Activated CD8-positive, alpha-beta memory T cell treated with anti-CD3 and anti-CD28 coated beads, Interleukin-2, amount 10 ng/mL, durations not matched to agents 7 days and 5 days (primary cell): Measurements from ENCODE around the gene OOSP4A. TPM values are rescaled to one million over a fixed set of nuclear protein-coding genes. Genes with fewer than 3 reads are reported as not detected.
A peak's percentile ranks its signal among the peaks of the same experiment; 100 is the strongest.

Source experiments
- ATAC-seq: fragments of 150-1000 bp; cut with Tn5 transposase; one replicate; pipeline ENCODE4 v1.10.0; 2021; ENCODE audit warnings: moderate library complexity
- CTCF ChIA-PET: fragments of 350-600 bp; sonication (Branson Sonifier 250); formaldehyde crosslinking; loops from one replicate; lab custom pipeline; 2021; ENCODE audit warnings: antibody characterized with exemption; lab: Charles Lee
- DNase-seq: peaks from one replicate; pipeline ENCODE4 v3.0.0-alpha.2; 2020
- H3K27ac Mint-ChIP-seq: one replicate; pipeline ENCODE4 v1.8.0; 2021; ENCODE audit warnings: mild to moderate bottlenecking, mixed read lengths
- H3K27me3 Mint-ChIP-seq: one replicate; pipeline ENCODE4 v1.8.0; 2021; ENCODE audit warnings: mixed read lengths
- H3K36me3 Mint-ChIP-seq: one replicate; pipeline ENCODE4 v1.8.0; 2021; ENCODE audit warnings: mild to moderate bottlenecking, mixed read lengths
- H3K4me1 Mint-ChIP-seq: one replicate; pipeline ENCODE4 v1.8.0; 2021; ENCODE audit warnings: mixed read lengths
- H3K4me3 Mint-ChIP-seq: one replicate; pipeline ENCODE4 v1.8.0; 2021; ENCODE audit warnings: mild to moderate bottlenecking, moderate library complexity, mixed read lengths
- H3K9me3 Mint-ChIP-seq: one replicate; pipeline ENCODE4 v1.8.0; 2022; ENCODE audit warnings: low read depth, mixed read lengths
- total RNA-seq, 2 experiments: library from RNA; stranded (reverse); gene quantifications; one replicate each; pipeline ENCODE4 v1.2.3, GENCODE V29; 2021

The OOSP4A gene
- not detected for total RNA-seq

- Mint-ChIP-seq H3K4me3 (no peak within 1 kb of the TSS), H3K36me3 (no peaks in the 10 kb centered on the region), H3K4me1 (no peaks in the 10 kb centered on the region), H3K27ac (no peak within 1 kb of the TSS), H3K27me3 (peaks cover 4% of the 10 kb centered on the region), H3K9me3 (no peaks in the 10 kb centered on the region)
- ATAC-seq (no peak), DNase-seq (no peak)
- CTCF ChIA-PET, result no interaction called here
These were observed at the start of gene OOSP4A for GRCh38 chr11:59963733-59964132. OOSP4A (plus strand) TSS chr11:59964033; CDS start chr11:59964033, 0 bp downstream.

GRCh38 chr11:59918480-59918879 lies 45.4 kb upstream of the OOSP4A start:
- H3K27ac Mint-ChIP-seq, result no peak overlapping the region
- no peak for DNase-seq
- CTCF ChIA-PET, result interaction anchor here (0.8 to 1.8 kb wide), 13 partner anchors 10 to 382 kb away, joined by 3 to 8 read pairs (median 4); partner anchors contain the start of genes MRPL16 and STX3
- ATAC-seq, result no peak
- no peaks in the 10 kb centered on the region for H3K4me1 Mint-ChIP-seq
- H3K27me3 Mint-ChIP-seq, result no peaks in the 10 kb centered on the region
- peaks cover 2% of the 10 kb centered on the region for H3K36me3 Mint-ChIP-seq
- H3K4me3 Mint-ChIP-seq, result no peak overlapping the region
- H3K9me3 Mint-ChIP-seq, result peaks cover 12% of the 10 kb centered on the region

- no peaks in the 10 kb centered on the region for H3K4me1 Mint-ChIP-seq
- peaks cover 2% of the 10 kb centered on the region for H3K36me3 Mint-ChIP-seq
- DNase-seq (peak; percentile 43), ATAC-seq (no peak)
- H3K27me3 Mint-ChIP-seq, result no peaks in the 10 kb centered on the region
- H3K27ac Mint-ChIP-seq, result no peak overlapping the region
- peaks cover 15% of the 10 kb centered on the region for H3K9me3 Mint-ChIP-seq
- H3K4me3 Mint-ChIP-seq, result no peak overlapping the region
- CTCF ChIA-PET, result interaction anchor here (0.6 to 1.9 kb wide), 15 partner anchors 8 to 382 kb away, joined by 3 to 8 read pairs (median 4); partner anchors contain the start of genes MRPL16 and STX3
These were observed 44.7 kb upstream of the OOSP4A start for GRCh38 chr11:59918987-59919589.

GRCh38 chr11:59923813-59924212 lies 40.0 kb upstream of the OOSP4A start:
- peaks cover 21% of the 10 kb centered on the region for H3K9me3 Mint-ChIP-seq
- peaks cover 2% of the 10 kb centered on the region for H3K36me3 Mint-ChIP-seq
- no peaks in the 10 kb centered on the region for H3K4me1 Mint-ChIP-seq
- no peak overlapping the region for H3K4me3 Mint-ChIP-seq
- H3K27ac Mint-ChIP-seq, result no peak overlapping the region
- ATAC-seq (no peak), DNase-seq (no peak)
- CTCF ChIA-PET, result no interaction called here
- H3K27me3 Mint-ChIP-seq, result no peaks in the 10 kb centered on the region

- no peaks in the 10 kb centered on the region for H3K27me3 Mint-ChIP-seq
- peaks cover 7% of the 10 kb centered on the region for H3K9me3 Mint-ChIP-seq
- H3K4me3 Mint-ChIP-seq, result no peak overlapping the region
- CTCF ChIA-PET, result no interaction called here
- DNase-seq, result no peak
- ATAC-seq, result no peak
- no peak overlapping the region for H3K27ac Mint-ChIP-seq
- H3K4me1 Mint-ChIP-seq, result no peaks in the 10 kb centered on the region
- H3K36me3 Mint-ChIP-seq, result no peaks in the 10 kb centered on the region
These were observed 32.1 kb upstream of the OOSP4A start for GRCh38 chr11:59931688-59932087.

GRCh38 chr11:59938132-59938531 lies 25.7 kb upstream of the OOSP4A start, which contains the start of gene OOSP1:
OOSP1 (plus strand) TSS chr11:59938432; CDS start chr11:59938455, 23 bp downstream.
- Mint-ChIP-seq H3K27me3 (no peaks in the 10 kb centered on the region), H3K9me3 (no peaks in the 10 kb centered on the region), H3K4me3 (no peak within 1 kb of the TSS), H3K36me3 (no peaks in the 10 kb centered on the region), H3K27ac (no peak within 1 kb of the TSS), H3K4me1 (no peaks in the 10 kb centered on the region)
- ATAC-seq, result no peak
- DNase-seq, result no peak
- CTCF ChIA-PET, result no interaction called here

GRCh38 chr11:59938718-59939117 lies 25.1 kb upstream of the OOSP4A start:
- DNase-seq, result no peak
- Mint-ChIP-seq H3K27ac (no peak overlapping the region), H3K27me3 (no peaks in the 10 kb centered on the region), H3K4me3 (no peak overlapping the region), H3K4me1 (no peaks in the 10 kb centered on the region), H3K9me3 (no peaks in the 10 kb centered on the region), H3K36me3 (no peaks in the 10 kb centered on the region)
- no peak for ATAC-seq
- CTCF ChIA-PET, result no interaction called here

GRCh38 chr11:59939482-59939881 lies 24.4 kb upstream of the OOSP4A start:
- H3K9me3 Mint-ChIP-seq, result no peaks in the 10 kb centered on the region

GRCh38 chr11:59941091-59941490 lies 22.7 kb upstream of the OOSP4A start:
- H3K27ac Mint-ChIP-seq, result no peak overlapping the region
- CTCF ChIA-PET, result no interaction called here
- no peaks in the 10 kb centered on the region for H3K4me1 Mint-ChIP-seq
- no peaks in the 10 kb centered on the region for H3K9me3 Mint-ChIP-seq
- ATAC-seq (no peak), DNase-seq (no peak)
- no peaks in the 10 kb centered on the region for H3K36me3 Mint-ChIP-seq
- H3K4me3 Mint-ChIP-seq, result no peak overlapping the region
- no peaks in the 10 kb centered on the region for H3K27me3 Mint-ChIP-seq

More at GRCh38 chr11:59939482-59939881, 24.4 kb upstream of the OOSP4A start:
- no peak for DNase-seq
- Mint-ChIP-seq H3K4me3 (no peak overlapping the region), H3K4me1 (no peaks in the 10 kb centered on the region), H3K27me3 (no peaks in the 10 kb centered on the region), H3K36me3 (no peaks in the 10 kb centered on the region), H3K27ac (no peak overlapping the region)
- CTCF ChIA-PET, result interaction anchor here (1.1 kb wide), 1 partner anchor 9 kb away, joined by 3 read pairs; no protein-coding TSS in a partner anchor
- no peak for ATAC-seq

- CTCF ChIA-PET, result no interaction called here
- Mint-ChIP-seq H3K27ac (no peak overlapping the region), H3K4me1 (no peaks in the 10 kb centered on the region), H3K27me3 (no peaks in the 10 kb centered on the region), H3K4me3 (no peak overlapping the region), H3K36me3 (no peaks in the 10 kb centered on the region), H3K9me3 (no peaks in the 10 kb centered on the region)
- ATAC-seq (no peak), DNase-seq (no peak)
These were observed 19.7 kb upstream of the OOSP4A start for GRCh38 chr11:59943997-59944714.

GRCh38 chr11:59944720-59945119 lies 19.1 kb upstream of the OOSP4A start:
- H3K4me3 Mint-ChIP-seq, result no peak overlapping the region
- DNase-seq, result no peak
- CTCF ChIA-PET, result no interaction called here

GRCh38 chr11:59953463-59954218 lies 10.2 kb upstream of the OOSP4A start:
- H3K36me3 Mint-ChIP-seq, result no peaks in the 10 kb centered on the region
- H3K27me3 Mint-ChIP-seq, result peaks cover 10% of the 10 kb centered on the region
- no peak overlapping the region for H3K4me3 Mint-ChIP-seq
- H3K4me1 Mint-ChIP-seq, result no peaks in the 10 kb centered on the region
- no peak overlapping the region for H3K27ac Mint-ChIP-seq
- H3K9me3 Mint-ChIP-seq, result no peaks in the 10 kb centered on the region
- ATAC-seq (no peak), DNase-seq (no peak)
- CTCF ChIA-PET, result no interaction called here

More at GRCh38 chr11:59944720-59945119, 19.1 kb upstream of the OOSP4A start:
- Mint-ChIP-seq H3K27ac (no peak overlapping the region), H3K4me1 (no peaks in the 10 kb centered on the region), H3K36me3 (no peaks in the 10 kb centered on the region), H3K9me3 (no peaks in the 10 kb centered on the region), H3K27me3 (no peaks in the 10 kb centered on the region)
- ATAC-seq, result no peak

GRCh38 chr11:59954219-59954847 lies 9.5 kb upstream of the OOSP4A start:
- Mint-ChIP-seq H3K9me3 (no peaks in the 10 kb centered on the region), H3K36me3 (no peaks in the 10 kb centered on the region), H3K27ac (no peak overlapping the region), H3K4me3 (no peak overlapping the region), H3K4me1 (no peaks in the 10 kb centered on the region), H3K27me3 (peaks cover 10% of the 10 kb centered on the region)
- DNase-seq (no peak), ATAC-seq (no peak)
- CTCF ChIA-PET, result no interaction called here
